ENCODE measurements around the gene MYO5C. TPM values are rescaled to one million over a fixed set of nuclear protein-coding genes. Genes with fewer than 3 reads are reported as not detected.

Gene MYO5C
- total and polyA plus RNA-seq, 2 of the 13 experiments (the other 11 are each of a cell fraction or from before 2014, with no cell fraction given), result 15.7 to 23.7 TPM

DNA sequence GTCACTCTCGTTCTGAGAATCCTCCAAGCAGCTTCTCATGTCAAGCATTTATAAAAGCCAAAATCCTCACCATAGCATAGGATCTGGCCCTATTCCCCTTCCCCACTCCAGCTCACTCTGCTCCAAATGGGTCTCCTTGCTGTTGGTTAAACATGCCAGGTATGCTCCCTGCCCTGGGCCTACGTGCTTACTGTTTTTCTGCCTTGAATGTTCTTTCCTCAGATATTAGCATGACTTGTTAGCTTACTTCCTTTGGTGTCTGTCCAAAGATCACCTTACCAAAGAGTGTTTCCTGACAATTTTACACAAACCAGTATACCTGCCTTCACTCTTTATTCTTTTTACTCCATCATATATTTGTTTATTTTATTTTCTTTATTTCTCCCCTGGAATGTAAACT lies 33.1 kb upstream of the MYO5C start (continued):
- TF ChIP-seq, protein P1, sequence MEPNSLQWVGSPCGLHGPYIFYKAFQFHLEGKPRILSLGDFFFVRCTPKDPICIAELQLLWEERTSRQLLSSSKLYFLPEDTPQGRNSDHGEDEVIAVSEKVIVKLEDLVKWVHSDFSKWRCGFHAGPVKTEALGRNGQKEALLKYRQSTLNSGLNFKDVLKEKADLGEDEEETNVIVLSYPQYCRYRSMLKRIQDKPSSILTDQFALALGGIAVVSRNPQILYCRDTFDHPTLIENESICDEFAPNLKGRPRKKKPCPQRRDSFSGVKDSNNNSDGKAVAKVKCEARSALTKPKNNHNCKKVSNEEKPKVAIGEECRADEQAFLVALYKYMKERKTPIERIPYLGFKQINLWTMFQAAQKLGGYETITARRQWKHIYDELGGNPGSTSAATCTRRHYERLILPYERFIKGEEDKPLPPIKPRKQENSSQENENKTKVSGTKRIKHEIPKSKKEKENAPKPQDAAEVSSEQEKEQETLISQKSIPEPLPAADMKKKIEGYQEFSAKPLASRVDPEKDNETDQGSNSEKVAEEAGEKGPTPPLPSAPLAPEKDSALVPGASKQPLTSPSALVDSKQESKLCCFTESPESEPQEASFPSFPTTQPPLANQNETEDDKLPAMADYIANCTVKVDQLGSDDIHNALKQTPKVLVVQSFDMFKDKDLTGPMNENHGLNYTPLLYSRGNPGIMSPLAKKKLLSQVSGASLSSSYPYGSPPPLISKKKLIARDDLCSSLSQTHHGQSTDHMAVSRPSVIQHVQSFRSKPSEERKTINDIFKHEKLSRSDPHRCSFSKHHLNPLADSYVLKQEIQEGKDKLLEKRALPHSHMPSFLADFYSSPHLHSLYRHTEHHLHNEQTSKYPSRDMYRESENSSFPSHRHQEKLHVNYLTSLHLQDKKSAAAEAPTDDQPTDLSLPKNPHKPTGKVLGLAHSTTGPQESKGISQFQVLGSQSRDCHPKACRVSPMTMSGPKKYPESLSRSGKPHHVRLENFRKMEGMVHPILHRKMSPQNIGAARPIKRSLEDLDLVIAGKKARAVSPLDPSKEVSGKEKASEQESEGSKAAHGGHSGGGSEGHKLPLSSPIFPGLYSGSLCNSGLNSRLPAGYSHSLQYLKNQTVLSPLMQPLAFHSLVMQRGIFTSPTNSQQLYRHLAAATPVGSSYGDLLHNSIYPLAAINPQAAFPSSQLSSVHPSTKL (CRISPR knock-in tag; IDR thresholded peaks at IDR 0.05), result 0 out of 2 replicates have a peak, but pooled peaks have one; percentile 22
- TF ChIP-seq ETV5 (CRISPR knock-in tag; IDR thresholded peaks at IDR 0.05; ENCODE audit: borderline replicate concordance) (no peak), HNF4A (CRISPR knock-in tag; IDR thresholded peaks at IDR 0.05) (peak; percentile 51), TEAD3 (CRISPR knock-in tag; optimal IDR thresholded peaks at IDR 0.05; ENCODE audit: borderline replicate concordance) (no peak), SNAPC4 (CRISPR knock-in tag; IDR thresholded peaks at IDR 0.05) (no peak)
